A673 (cell line): ENCODE data around the gene IMP4. TPM values are rescaled to one million over a fixed set of nuclear protein-coding genes. Genes with fewer than 3 reads are reported as not detected.
A peak's percentile ranks its signal among the peaks of the same experiment; 100 is the strongest.

Experiments used
- BruUV-seq: library from RNA; stranded (reverse); fragments of 400-500 nt; replicated peaks from 2 replicates; lab custom pipeline; 2021; lab: Mats Ljungman, UMichigan
- CTCF ChIA-PET: fragments of 300-600 bp; sonication (Branson Sonifier 250); formaldehyde crosslinking; loops from one replicate; lab custom pipeline; 2022; ENCODE audit warnings: antibody characterized with exemption; lab: Charles Lee
- POLR2A ChIA-PET: fragments of 300-600 bp; sonication (Branson Sonifier 250); formaldehyde crosslinking; loops from one replicate; lab custom pipeline; 2022; ENCODE audit warnings: antibody characterized with exemption; ENCODE audit not compliant: low non-redundant PET; lab: Charles Lee
- DNase-seq: peaks from one replicate; pipeline ENCODE4 v3.0.0-alpha.2; 2015; ENCODE audit warnings: low spot score
- H3K27ac ChIP-seq: fragments of 200-600 bp; sonication (generic); 2 replicates; pipeline ENCODE4 v1.5.1; 2016; ENCODE audit warnings: mixed run types, low read depth, mild to moderate bottlenecking, mixed read lengths, antibody characterized with exemption, low read length; ENCODE audit not compliant: poor library complexity, severe bottlenecking
- H3K27me3 ChIP-seq: fragments of 200-600 bp; sonication (generic); replicated peaks from 2 replicates; pipeline ENCODE4 v1.6.1; 2017; ENCODE audit warnings: mixed run types, low read depth, mild to moderate bottlenecking, mixed read lengths, antibody characterized with exemption, low read length; ENCODE audit not compliant: insufficient read depth, poor library complexity
- H3K36me3 ChIP-seq: fragments of 200-600 bp; sonication (generic); 2 replicates; pipeline ENCODE4 v1.6.1; 2016; ENCODE audit warnings: mixed run types, mild to moderate bottlenecking, mixed read lengths, antibody characterized with exemption, low read length; ENCODE audit not compliant: insufficient read depth, poor library complexity, severe bottlenecking
- H3K4me1 ChIP-seq: fragments of 200-600 bp; sonication (generic); 2 replicates; pipeline ENCODE4 v1.6.1; 2017; ENCODE audit warnings: mixed run types, mild to moderate bottlenecking, mixed read lengths, antibody characterized with exemption, low read length; ENCODE audit not compliant: insufficient read depth, poor library complexity, severe bottlenecking
- H3K4me3 ChIP-seq: fragments of 200-600 bp; sonication (generic); 2 replicates; pipeline ENCODE4 v1.5.1; 2016; ENCODE audit warnings: low read depth, mixed run types, mild to moderate bottlenecking, mixed read lengths, low read length; ENCODE audit not compliant: poor library complexity, severe bottlenecking
- H3K9me3 ChIP-seq: fragments of 200-600 bp; sonication (generic); 2 replicates; pipeline ENCODE4 v1.6.1; 2016; ENCODE audit warnings: mixed run types, low read depth, mild to moderate bottlenecking, mixed read lengths, antibody characterized with exemption, low read length; ENCODE audit not compliant: poor library complexity, severe bottlenecking
- EZH2 ChIP-seq: fragments of 200-600 bp; sonication (generic); IDR thresholded peaks from 2 replicates; pipeline ENCODE4 v1.6.1; 2017; ENCODE audit warnings: borderline replicate concordance, low read depth, mild to moderate bottlenecking, mixed read lengths, antibody characterized with exemption, low read length; ENCODE audit not compliant: poor library complexity, severe bottlenecking
- intact Hi-C: fragments of 100-400 bp; cut with micrococcal nuclease; formaldehyde crosslinking; loops from one replicate; pipeline ENCODE4 v1.10.0; 2022; ENCODE audit not compliant: unreplicated experiment
- total RNA-seq: library from RNA; stranded (reverse); gene quantifications from 2 replicates; pipeline ENCODE4 v1.2.3, GENCODE V29; 2021
- TF ChIP-seq, protein P1 (sequence below): fragments of 300-800, 200-600 bp; sonication (generic); conservative IDR thresholded peaks from 2 replicates; pipeline ENCODE4 v1.5.1; 2017; ENCODE audit warnings: low read depth, mild to moderate bottlenecking, antibody characterized with exemption, low read length, moderate library complexity, mixed read lengths

The IMP4 gene
- total RNA-seq, 1 experiment from 2014 or later = 112 TPM

DNA sequence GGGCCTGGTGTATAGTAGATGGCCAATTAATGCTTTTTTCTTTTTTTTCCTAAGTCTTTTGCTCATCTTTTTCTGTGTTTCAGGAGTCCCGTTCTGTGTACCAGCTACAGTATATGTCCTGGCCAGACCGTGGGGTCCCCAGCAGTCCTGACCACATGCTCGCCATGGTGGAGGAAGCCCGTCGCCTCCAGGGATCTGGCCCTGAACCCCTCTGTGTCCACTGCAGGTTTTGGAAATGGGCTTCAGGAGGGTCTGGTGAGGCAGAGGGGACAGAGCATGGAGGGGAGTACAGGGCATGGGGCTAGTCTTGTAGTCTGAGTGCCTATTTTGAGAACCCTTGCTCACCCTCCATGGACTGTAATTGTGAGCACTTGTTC is 27.3 kb downstream of the IMP4 start:
- ChIA-PET POLR2A (no interaction called here), CTCF (no interaction called here)
- Histone ChIP-seq H3K27me3 (no peaks in the 10 kb centered on the region), H3K36me3 (no peaks in the 10 kb centered on the region), H3K4me3 (no peak overlapping the region), H3K9me3 (no peaks in the 10 kb centered on the region), H3K4me1 (no peaks in the 10 kb centered on the region), H3K27ac (no peak overlapping the region)
- no peak for DNase-seq
- BruUV-seq = no TSS peak
- intact Hi-C loops = no loop called here
- TF ChIP-seq EZH2 = no peak
- TF ChIP-seq, protein P1, sequence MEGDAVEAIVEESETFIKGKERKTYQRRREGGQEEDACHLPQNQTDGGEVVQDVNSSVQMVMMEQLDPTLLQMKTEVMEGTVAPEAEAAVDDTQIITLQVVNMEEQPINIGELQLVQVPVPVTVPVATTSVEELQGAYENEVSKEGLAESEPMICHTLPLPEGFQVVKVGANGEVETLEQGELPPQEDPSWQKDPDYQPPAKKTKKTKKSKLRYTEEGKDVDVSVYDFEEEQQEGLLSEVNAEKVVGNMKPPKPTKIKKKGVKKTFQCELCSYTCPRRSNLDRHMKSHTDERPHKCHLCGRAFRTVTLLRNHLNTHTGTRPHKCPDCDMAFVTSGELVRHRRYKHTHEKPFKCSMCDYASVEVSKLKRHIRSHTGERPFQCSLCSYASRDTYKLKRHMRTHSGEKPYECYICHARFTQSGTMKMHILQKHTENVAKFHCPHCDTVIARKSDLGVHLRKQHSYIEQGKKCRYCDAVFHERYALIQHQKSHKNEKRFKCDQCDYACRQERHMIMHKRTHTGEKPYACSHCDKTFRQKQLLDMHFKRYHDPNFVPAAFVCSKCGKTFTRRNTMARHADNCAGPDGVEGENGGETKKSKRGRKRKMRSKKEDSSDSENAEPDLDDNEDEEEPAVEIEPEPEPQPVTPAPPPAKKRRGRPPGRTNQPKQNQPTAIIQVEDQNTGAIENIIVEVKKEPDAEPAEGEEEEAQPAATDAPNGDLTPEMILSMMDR = no peak

DNA sequence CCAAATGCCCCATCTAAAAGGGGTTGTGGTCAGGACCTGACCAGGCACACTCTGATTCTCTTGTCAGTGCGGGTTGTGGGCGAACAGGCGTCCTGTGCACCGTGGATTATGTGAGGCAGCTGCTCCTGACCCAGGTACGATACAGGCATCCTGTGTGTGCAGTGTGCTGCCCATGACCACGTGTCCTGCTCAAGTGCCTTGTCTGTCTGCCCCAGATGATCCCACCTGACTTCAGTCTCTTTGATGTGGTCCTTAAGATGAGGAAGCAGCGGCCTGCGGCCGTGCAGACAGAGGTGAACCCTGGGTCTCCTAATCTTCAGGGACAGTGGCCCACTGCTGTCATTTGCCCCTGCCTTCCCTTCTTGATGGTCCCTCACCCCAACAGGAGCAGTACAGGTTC is 27.8 kb downstream of the IMP4 start:
- intact Hi-C loops = no loop called here
- no peaks in the 10 kb centered on the region for H3K36me3 ChIP-seq
- no peak for DNase-seq
- H3K27me3 ChIP-seq = no peaks in the 10 kb centered on the region
- CTCF ChIA-PET = no interaction called here
- no TSS peak for BruUV-seq
- POLR2A ChIA-PET = no interaction called here
- H3K9me3 ChIP-seq = no peaks in the 10 kb centered on the region
- no peak overlapping the region for H3K4me3 ChIP-seq
- H3K4me1 ChIP-seq = no peaks in the 10 kb centered on the region
- TF ChIP-seq, protein P1 = no peak
- no peak for TF ChIP-seq EZH2
- no peak overlapping the region for H3K27ac ChIP-seq

DNA sequence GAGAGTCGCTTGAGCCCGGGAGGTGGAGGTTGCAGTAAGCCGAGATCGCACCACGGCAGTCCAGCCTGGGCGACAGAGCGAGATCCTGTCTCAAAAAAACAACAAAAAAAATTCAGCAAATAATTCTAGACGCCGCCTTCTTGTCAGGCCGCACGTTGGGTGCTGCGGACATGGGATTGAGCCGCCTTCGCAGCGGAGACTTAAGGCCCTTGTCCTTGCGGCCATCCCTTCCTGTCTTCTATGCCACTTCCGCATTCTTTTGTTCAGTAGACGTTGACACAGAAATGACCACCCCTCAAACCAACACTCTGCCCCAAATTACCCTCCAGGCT is 29.0 kb downstream of the IMP4 start:
- BruUV-seq = no TSS peak
- Histone ChIP-seq H3K27me3 (no peaks in the 10 kb centered on the region), H3K9me3 (no peaks in the 10 kb centered on the region), H3K4me1 (no peaks in the 10 kb centered on the region), H3K4me3 (peak overlapping the region; percentile 60), H3K27ac (no peak overlapping the region), H3K36me3 (no peaks in the 10 kb centered on the region)
- ChIA-PET CTCF (no interaction called here), POLR2A (no interaction called here)
- intact Hi-C loops = no loop called here
- no peak for TF ChIP-seq EZH2
- TF ChIP-seq, protein P1 = no peak
- no peak for DNase-seq
